C4-2B (cell line): ENCODE results near the gene SYT12.
A peak's percentile ranks its signal among the peaks of the same experiment; 100 is the strongest.

ENCODE experiments used
- CTCF ChIP-seq: fragments of 450-650 bp; conservative IDR thresholded peaks from 2 replicates; pipeline ENCODE4 v1.5.1; 2017; ENCODE audit warnings: mild to moderate bottlenecking
- ZFX ChIP-seq: fragments of 450-650 bp; IDR thresholded peaks from 2 replicates; pipeline ENCODE4 v1.6.1; 2017

- TF ChIP-seq CTCF, result no peak
- peak; percentile 98 for TF ChIP-seq ZFX
These were observed 33.6 kb downstream of the SYT12 start, which contains the start of gene RHOD for GRCh38 chr11:67056267-67057204.
